ENCODE results near the gene HTR1B.

DNA sequence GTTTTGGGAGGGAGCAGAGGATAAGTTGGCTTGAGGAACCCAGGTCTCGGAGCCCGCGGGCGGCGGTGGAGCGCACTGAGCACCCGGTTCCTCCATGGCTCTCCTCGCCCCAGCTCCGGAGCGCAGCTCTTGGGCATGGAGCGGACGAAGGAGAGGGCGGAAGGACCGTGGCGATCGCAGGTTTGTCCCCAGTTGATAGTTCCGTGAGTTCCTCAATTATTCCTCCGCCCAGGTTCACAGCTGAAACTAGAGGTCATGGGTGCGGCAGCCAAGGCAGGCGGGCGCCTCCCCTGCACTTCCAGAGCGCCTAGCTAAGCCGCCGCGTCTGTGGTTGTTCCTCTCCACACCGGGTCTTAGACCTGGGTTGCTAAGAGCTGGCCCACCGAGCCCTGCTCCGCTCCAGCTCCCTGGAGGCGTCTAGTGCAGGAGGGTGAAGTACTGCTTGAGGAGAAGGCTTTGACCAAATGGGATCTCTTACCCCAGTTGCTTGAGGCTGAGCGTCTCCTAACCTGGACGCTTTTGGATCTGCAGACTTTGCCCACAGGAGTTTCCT is at the start of gene HTR1B:
- TF ChIP-seq POLR2A (IDR thresholded peaks at IDR 0.05; ENCODE audit: low read depth, low read length) (no peak), POLR2AphosphoS5 (IDR thresholded peaks at IDR 0.05; ENCODE audit: low read depth, low read length) (no peak)

All from GM12892 (cell line).